HG03457 (cell line): Measurements from ENCODE around the gene DDX1.
"Not testable (repeated sequence)": the region's sequence is repeated elsewhere in the genome, so short reads cannot be mapped to it uniquely, and the experiment has no call there.

Experiments
- ATAC-seq: cut with Tn5 transposase; IDR thresholded peaks from one replicate; pipeline ENCODE4 v1.9.1; 2021; ENCODE audit warnings: moderate number of reproducible peaks; ENCODE audit not compliant: unreplicated experiment

DDX1 gene

GRCh38 chr2:15594291-15595256 is 2.9 kb downstream of the DDX1 start:
- ATAC-seq = no peak

GRCh38 chr2:15595342-15595905 is 3.8 kb downstream of the DDX1 start:
- no peak for ATAC-seq

GRCh38 chr2:15595936-15596335 is 4.3 kb downstream of the DDX1 start:
- no peak for ATAC-seq

- ATAC-seq = no peak
These were observed 4.7 kb downstream of the DDX1 start for GRCh38 chr2:15596350-15596749.

- ATAC-seq = no peak
These were observed 5.3 kb downstream of the DDX1 start for GRCh38 chr2:15596968-15597367.

GRCh38 chr2:15599994-15600393 is 8.3 kb downstream of the DDX1 start:
- ATAC-seq = no peak

- no peak for ATAC-seq
These were observed 10.0 kb downstream of the DDX1 start for GRCh38 chr2:15601681-15602080.

- ATAC-seq = no peak
These were observed 10.7 kb downstream of the DDX1 start for GRCh38 chr2:15602393-15602792.

- no peak for ATAC-seq
These were observed 11.5 kb downstream of the DDX1 start for GRCh38 chr2:15603044-15603765.

GRCh38 chr2:15603948-15604347 is 12.3 kb downstream of the DDX1 start:
- no peak for ATAC-seq

- ATAC-seq = no peak
These were observed 14.1 kb downstream of the DDX1 start for GRCh38 chr2:15605721-15606120.

- no peak for ATAC-seq
These were observed 15.1 kb downstream of the DDX1 start for GRCh38 chr2:15606481-15607441.

GRCh38 chr2:15607709-15608391 is 16.2 kb downstream of the DDX1 start:
- no peak for ATAC-seq

GRCh38 chr2:15608392-15608761 is 16.7 kb downstream of the DDX1 start:
- ATAC-seq = no peak

- no peak for ATAC-seq
These were observed 17.8 kb downstream of the DDX1 start for GRCh38 chr2:15609341-15610042.

GRCh38 chr2:15610430-15610952 is 18.8 kb downstream of the DDX1 start:
- ATAC-seq = no peak

GRCh38 chr2:15612101-15612500 is 20.4 kb downstream of the DDX1 start:
- not testable (repeated sequence) for ATAC-seq

GRCh38 chr2:15613736-15614429 is 22.2 kb downstream of the DDX1 start:
- ATAC-seq = no peak
